Upper lobe of right lung (tissue), 1 donor: ENCODE measurements around the gene KCTD5. TPM values are rescaled to one million over a fixed set of nuclear protein-coding genes. Genes with fewer than 3 reads are reported as not detected.
"Not testable (repeated sequence)": the region's sequence is repeated elsewhere in the genome, so short reads cannot be mapped to it uniquely, and the experiment has no call there.

Experiments used
- ATAC-seq: fragments of 200-7000 bp; cut with Tn5 transposase; one replicate; pipeline ENCODE4 v1.9.1; 2020; ENCODE audit warnings: mild to moderate bottlenecking, moderate library complexity
- DNase-seq: peaks from one replicate; pipeline ENCODE4 v3.0.0-alpha.2; 2020
- H3K27ac ChIP-seq: fragments of 200-600 bp; one replicate; pipeline ENCODE4 v1.8.0; 2022
- H3K27me3 ChIP-seq: fragments of 200-600 bp; one replicate; pipeline ENCODE4 v1.8.0; 2022; ENCODE audit warnings: mild to moderate bottlenecking
- H3K36me3 ChIP-seq: fragments of 200-600 bp; one replicate; pipeline ENCODE4 v1.8.0; 2022
- H3K4me1 ChIP-seq: fragments of 200-600 bp; one replicate; pipeline ENCODE4 v1.8.0; 2022
- H3K4me3 ChIP-seq: fragments of 200-600 bp; one replicate; pipeline ENCODE4 v1.8.0; 2022; ENCODE audit warnings: mild to moderate bottlenecking
- H3K9me3 ChIP-seq: fragments of 200-600 bp; one replicate; pipeline ENCODE4 v1.8.0; 2022
- intact Hi-C: fragments of 100-400 bp; cut with DNase I; formaldehyde crosslinking; loops from one replicate; pipeline ENCODE4 v1.11.0; 2022
- total RNA-seq: library from RNA; stranded (reverse); fragmentation: NEBNext Ultra II Directional; extraction: Animal tissue kit (Norgen Biotek cat#: 25700); gene quantifications from one replicate; pipeline ENCODE4 v1.2.1, GENCODE V29; 2021
- TF ChIP-seq, protein P1 (sequence below): fragments of 200-600 bp; IDR thresholded peaks from one replicate; pipeline ENCODE4 v1.8.0; 2022; ENCODE audit warnings: antibody characterized with exemption
- donor health status: DM: no; HTN: yes; CAD: no; lungs with severe emphysema.

The KCTD5 gene
- total RNA-seq, 1 donor from 2014 or later, result 23.8 TPM

DNA sequence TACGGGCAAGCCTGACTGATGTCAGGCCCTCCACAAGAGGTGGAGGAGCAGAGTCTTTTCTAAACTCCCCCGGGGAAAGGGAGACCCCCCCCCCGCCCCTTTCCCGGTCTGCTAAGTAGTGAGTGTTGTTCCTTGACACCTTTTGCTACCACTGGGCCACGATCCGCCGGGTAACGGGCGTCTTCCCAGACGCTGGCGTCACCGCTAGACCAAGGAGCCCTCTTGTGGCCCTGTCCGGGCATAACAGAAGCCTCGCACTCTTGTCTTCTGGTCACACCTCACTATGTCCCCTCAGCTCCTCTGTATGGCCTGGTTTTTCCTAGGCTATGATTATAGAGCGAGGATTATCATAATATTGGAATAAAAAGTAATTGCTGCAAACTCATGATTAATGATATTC lies 12.3 kb upstream of the KCTD5 start:
- peak; percentile 85 for DNase-seq
- H3K9me3 ChIP-seq, intact Hi-C loops, ATAC-seq, H3K27ac ChIP-seq, H3K4me3 ChIP-seq, H3K27me3 ChIP-seq: not testable (repeated sequence)
- TF ChIP-seq, protein P1, sequence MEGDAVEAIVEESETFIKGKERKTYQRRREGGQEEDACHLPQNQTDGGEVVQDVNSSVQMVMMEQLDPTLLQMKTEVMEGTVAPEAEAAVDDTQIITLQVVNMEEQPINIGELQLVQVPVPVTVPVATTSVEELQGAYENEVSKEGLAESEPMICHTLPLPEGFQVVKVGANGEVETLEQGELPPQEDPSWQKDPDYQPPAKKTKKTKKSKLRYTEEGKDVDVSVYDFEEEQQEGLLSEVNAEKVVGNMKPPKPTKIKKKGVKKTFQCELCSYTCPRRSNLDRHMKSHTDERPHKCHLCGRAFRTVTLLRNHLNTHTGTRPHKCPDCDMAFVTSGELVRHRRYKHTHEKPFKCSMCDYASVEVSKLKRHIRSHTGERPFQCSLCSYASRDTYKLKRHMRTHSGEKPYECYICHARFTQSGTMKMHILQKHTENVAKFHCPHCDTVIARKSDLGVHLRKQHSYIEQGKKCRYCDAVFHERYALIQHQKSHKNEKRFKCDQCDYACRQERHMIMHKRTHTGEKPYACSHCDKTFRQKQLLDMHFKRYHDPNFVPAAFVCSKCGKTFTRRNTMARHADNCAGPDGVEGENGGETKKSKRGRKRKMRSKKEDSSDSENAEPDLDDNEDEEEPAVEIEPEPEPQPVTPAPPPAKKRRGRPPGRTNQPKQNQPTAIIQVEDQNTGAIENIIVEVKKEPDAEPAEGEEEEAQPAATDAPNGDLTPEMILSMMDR, result peak; percentile 68
- Histone ChIP-seq H3K36me3 (peaks cover 28% of the 10 kb centered on the region), H3K4me1 (peaks cover 22% of the 10 kb centered on the region)

DNA sequence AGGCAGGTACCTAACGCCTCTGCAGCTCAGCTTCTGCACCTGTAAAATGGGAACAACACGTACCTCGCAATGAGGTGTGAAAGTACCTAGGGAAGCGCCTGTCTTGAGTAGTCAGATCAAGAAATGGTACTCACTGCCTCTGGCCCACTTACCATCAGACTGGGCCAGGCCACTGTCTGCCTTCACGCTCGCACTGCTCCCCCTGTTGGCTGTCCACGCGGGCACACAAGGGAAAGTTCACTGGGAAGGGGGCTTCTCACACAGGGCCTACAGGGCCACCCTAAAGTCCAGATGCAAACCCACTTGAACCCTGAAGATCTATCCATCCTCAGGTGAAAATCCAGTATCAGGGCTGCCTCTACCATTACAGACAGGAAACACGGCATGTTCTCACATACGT lies 11.1 kb upstream of the KCTD5 start:
- TF ChIP-seq, protein P1, result peak; percentile 29
- H3K27me3 ChIP-seq, DNase-seq, H3K4me3 ChIP-seq, intact Hi-C loops, H3K9me3 ChIP-seq, ATAC-seq, H3K27ac ChIP-seq: not testable (repeated sequence)
- peaks cover 28% of the 10 kb centered on the region for H3K36me3 ChIP-seq
- peaks cover 22% of the 10 kb centered on the region for H3K4me1 ChIP-seq

DNA sequence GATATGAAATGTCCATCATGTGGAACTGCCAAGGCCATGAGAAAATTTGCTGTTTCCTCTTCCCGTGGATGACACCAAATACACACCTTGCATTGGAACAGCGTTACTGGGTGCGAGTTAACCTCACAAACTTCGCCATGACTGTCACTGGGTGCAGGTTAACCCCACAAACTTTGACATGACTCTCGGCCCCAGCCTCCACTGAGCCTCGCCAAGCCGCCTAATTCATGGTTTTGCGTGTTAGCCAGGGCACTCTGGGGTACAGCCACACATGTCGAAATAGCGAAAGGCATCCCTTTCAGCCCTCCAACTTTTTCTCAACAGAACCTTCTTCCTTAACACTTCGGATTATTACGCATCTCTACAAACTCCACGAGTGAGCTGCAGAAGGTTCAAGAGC lies 10.6 kb upstream of the KCTD5 start:
- no peak overlapping the region for H3K27ac ChIP-seq
- intact Hi-C loops, result no loop called here
- no peak overlapping the region for H3K4me3 ChIP-seq

DNA sequence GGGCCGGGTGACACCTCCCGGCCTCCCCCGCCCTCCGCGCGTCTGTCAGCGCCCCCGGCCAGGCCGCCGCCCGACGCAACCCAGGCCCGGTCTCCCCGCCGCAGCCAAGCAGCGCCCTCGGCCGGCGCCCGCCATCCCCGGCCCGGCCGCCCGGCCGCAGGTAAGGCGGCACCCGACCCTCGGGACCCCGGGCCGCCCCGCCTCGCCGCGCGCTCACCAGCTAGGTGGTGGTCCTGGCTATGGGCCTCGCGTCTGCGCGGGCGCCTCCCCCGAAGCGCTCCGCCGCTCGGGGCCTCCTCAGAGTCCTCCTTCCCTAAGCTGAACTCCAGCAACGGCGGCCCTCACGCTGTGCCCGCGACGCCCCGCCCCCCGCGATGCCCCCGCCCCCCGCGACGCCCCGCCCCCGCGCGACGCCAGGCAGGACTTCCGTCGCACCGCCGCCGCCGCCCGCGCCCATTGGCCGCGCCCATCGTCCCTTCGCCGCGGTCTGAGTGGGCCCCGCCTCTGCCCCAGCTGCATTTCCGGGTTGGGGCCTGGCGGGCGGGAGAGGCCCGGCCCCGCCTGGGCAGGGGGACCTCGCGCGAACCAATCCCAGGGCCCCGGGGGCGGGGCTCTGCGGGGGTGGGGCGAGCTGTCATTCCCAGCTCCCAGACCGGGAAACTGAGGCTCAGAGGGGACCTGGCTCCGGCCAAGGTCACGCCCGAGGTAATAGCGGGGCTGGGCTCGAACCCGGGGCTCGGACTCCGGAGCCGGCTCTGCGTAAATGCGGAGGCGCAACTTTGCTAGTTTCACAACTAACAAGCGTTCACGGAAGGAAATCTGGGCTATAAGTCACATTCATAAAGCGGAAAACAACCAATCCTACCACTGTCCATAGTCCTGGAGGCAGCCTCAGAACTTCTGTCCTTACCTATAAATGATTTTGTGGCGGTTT lies 9.0 kb upstream of the KCTD5 start:
- Histone ChIP-seq H3K27ac (peak overlapping the region; percentile 89), H3K4me3 (peak overlapping the region; percentile 72), H3K9me3 (no peaks in the 10 kb centered on the region), H3K4me1 (peaks cover 22% of the 10 kb centered on the region), H3K36me3 (peaks cover 12% of the 10 kb centered on the region), H3K27me3 (no peaks in the 10 kb centered on the region)
- intact Hi-C loops, result no loop called here
- ATAC-seq, result peak; percentile 96
- peak; percentile 98 for DNase-seq
- TF ChIP-seq, protein P1, result no peak

More for the DNA sequence above, 10.6 kb upstream of the KCTD5 start:
- no peaks in the 10 kb centered on the region for H3K27me3 ChIP-seq
- no peak for DNase-seq
- peaks cover 22% of the 10 kb centered on the region for H3K4me1 ChIP-seq
- no peak for ATAC-seq
- TF ChIP-seq, protein P1, result no peak
- peaks cover 23% of the 10 kb centered on the region for H3K36me3 ChIP-seq
- H3K9me3 ChIP-seq, result no peaks in the 10 kb centered on the region

DNA sequence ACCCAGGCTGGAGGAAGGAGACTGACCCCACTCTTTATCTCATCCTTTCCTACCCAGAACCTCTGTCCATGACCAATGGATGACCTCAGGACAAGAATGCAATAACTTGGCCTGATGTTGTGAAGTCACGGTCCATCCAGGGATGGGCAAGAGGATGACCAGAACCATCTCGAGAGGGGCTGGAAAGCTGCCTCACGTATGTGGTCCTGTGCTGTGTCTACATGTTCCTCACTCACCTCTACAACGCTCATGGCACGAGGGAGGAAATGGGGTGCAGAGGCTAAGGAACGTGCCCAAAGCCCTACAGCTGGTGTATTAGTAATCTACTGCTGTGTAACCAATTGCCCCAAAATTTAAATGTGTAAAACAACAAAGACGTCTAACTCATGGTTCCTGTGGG lies 7.3 kb upstream of the KCTD5 start:
- peak; percentile 46 for DNase-seq
- no peak overlapping the region for H3K4me3 ChIP-seq
- H3K4me1 ChIP-seq, result peaks cover 15% of the 10 kb centered on the region
- no peaks in the 10 kb centered on the region for H3K9me3 ChIP-seq
- no peaks in the 10 kb centered on the region for H3K27me3 ChIP-seq
- H3K36me3 ChIP-seq, result no peaks in the 10 kb centered on the region
- ATAC-seq, result no peak
- intact Hi-C loops, result no loop called here
- H3K27ac ChIP-seq, result no peak overlapping the region
- TF ChIP-seq, protein P1, result no peak
